Astrocyte (in vitro differentiated cells and primary cell): ENCODE data around the gene SLC2A2. TPM values are rescaled to one million over a fixed set of nuclear protein-coding genes. Genes with fewer than 3 reads are reported as not detected.
A peak's percentile ranks its signal among the peaks of the same experiment; 100 is the strongest.

ENCODE experiments used
- DNase-seq: peaks from one replicate; pipeline ENCODE4 v3.0.0-alpha.2; 2010; ENCODE audit warnings: low read depth
- FAIRE-seq: peaks from 2 replicates; lab custom pipeline; 2011; peaks lifted over from hg19 to GRCh38; lab: Jason Lieb, UNC
- H2AFZ ChIP-seq: 2 replicates; pipeline ENCODE4 v1.6.0; 2012; ENCODE audit warnings: low read depth, low read length, inconsistent platforms
- H3K27ac ChIP-seq: 2 replicates; pipeline ENCODE4 v1.5.1; 2011; ENCODE audit warnings: low read depth, low read length, inconsistent platforms
- H3K27me3 ChIP-seq: 2 replicates; pipeline ENCODE4 v1.6.0; 2011; ENCODE audit warnings: low read length, inconsistent platforms; ENCODE audit not compliant: insufficient read depth
- H3K36me3 ChIP-seq: 2 replicates; pipeline ENCODE4 v1.5.1; 2011; ENCODE audit warnings: low read length, inconsistent platforms; ENCODE audit not compliant: insufficient read depth
- H3K4me1 ChIP-seq: 2 replicates; pipeline ENCODE4 v1.5.1; 2011; ENCODE audit warnings: low read length, inconsistent platforms; ENCODE audit not compliant: insufficient read depth
- H3K4me2 ChIP-seq: 2 replicates; pipeline ENCODE4 v1.6.0; 2012; ENCODE audit warnings: low read length, inconsistent platforms
- H3K4me3 ChIP-seq: 2 replicates; pipeline ENCODE4 v1.5.1; 2011; ENCODE audit warnings: low read depth, mild to moderate bottlenecking, low read length, inconsistent platforms; ENCODE audit not compliant: insufficient read depth
- H3K79me2 ChIP-seq: 2 replicates; pipeline ENCODE4 v1.6.0; 2012; ENCODE audit warnings: mild to moderate bottlenecking, low read length, inconsistent platforms; ENCODE audit not compliant: insufficient read depth
- H3K9ac ChIP-seq: 2 replicates; pipeline ENCODE4 v1.6.0; 2012; ENCODE audit warnings: mild to moderate bottlenecking, low read length, inconsistent platforms
- H3K9me3 ChIP-seq: 2 replicates; pipeline ENCODE4 v1.5.1; 2012; ENCODE audit warnings: low read depth, mild to moderate bottlenecking, low read length, inconsistent platforms; ENCODE audit not compliant: insufficient read depth
- H4K20me1 ChIP-seq: 2 replicates; pipeline ENCODE4 v1.6.0; 2012; ENCODE audit warnings: low read length, inconsistent platforms; ENCODE audit not compliant: insufficient read depth
- H3K27ac Mint-ChIP-seq: one replicate; pipeline ENCODE4 v1.8.0; 2021; ENCODE audit warnings: mild to moderate bottlenecking, mixed read lengths; ENCODE audit not compliant: unreplicated experiment
- H3K27me3 Mint-ChIP-seq: one replicate; pipeline ENCODE4 v1.8.0; 2021; ENCODE audit warnings: low read depth, mixed read lengths; ENCODE audit not compliant: unreplicated experiment
- H3K36me3 Mint-ChIP-seq: one replicate; pipeline ENCODE4 v1.8.0; 2021; ENCODE audit warnings: low read depth, mixed read lengths; ENCODE audit not compliant: unreplicated experiment
- H3K4me1 Mint-ChIP-seq: one replicate; pipeline ENCODE4 v1.8.0; 2021; ENCODE audit warnings: low read depth, mixed read lengths; ENCODE audit not compliant: unreplicated experiment
- H3K4me3 Mint-ChIP-seq: one replicate; pipeline ENCODE4 v1.8.0; 2021; ENCODE audit warnings: mild to moderate bottlenecking, moderate library complexity, mixed read lengths; ENCODE audit not compliant: unreplicated experiment
- H3K9me3 Mint-ChIP-seq: one replicate; pipeline ENCODE4 v1.8.0; 2021; ENCODE audit warnings: mild to moderate bottlenecking, mixed read lengths; ENCODE audit not compliant: unreplicated experiment
- EZH2 ChIP-seq: IDR thresholded peaks from 2 replicates; pipeline ENCODE4 v1.6.1; 2012; ENCODE audit warnings: mild to moderate bottlenecking, low read length, inconsistent platforms; ENCODE audit not compliant: insufficient read depth
- total RNA-seq: library from RNA; stranded (reverse); gene quantifications from 2 replicates; pipeline ENCODE4 v1.2.1, GENCODE V29; 2021
- TF ChIP-seq, protein P1 (sequence below): IDR thresholded peaks from 2 replicates; pipeline ENCODE4 v1.5.1; 2011; ENCODE audit warnings: low read depth, mild to moderate bottlenecking, inconsistent platforms, low read length, moderate library complexity; ENCODE audit not compliant: insufficient read depth

The SLC2A2 gene
- total RNA-seq, 1 donor from 2014 or later: not detected

DNA sequence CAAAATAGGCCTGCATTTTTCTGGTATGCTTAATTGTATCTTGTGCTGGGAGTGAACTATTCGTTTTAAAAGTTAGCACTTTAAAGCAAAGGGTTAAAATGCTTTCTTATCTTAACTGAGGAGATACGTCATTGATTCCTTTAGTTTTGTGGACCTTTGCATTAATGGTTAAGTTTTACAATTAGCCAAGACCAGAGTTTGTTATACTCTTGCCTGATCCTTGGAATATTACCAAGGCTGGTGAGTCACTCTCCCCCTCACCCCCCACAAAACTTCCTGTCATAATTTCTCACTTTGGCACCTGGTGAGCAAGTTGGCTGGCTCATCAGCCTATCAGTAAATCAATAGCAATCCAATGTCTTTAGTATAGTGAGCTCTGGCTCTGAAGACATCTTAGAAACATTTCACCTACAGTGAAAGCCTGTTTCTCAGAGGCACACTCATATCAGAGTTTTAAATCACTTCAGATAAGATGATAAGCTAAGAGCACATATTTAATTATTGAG, 26.7 kb downstream of the SLC2A2 start:
- H3K4me2 ChIP-seq: peak overlapping the region; percentile 49
- no peaks in the 10 kb centered on the region for H3K79me2 ChIP-seq
- H3K27me3 ChIP-seq: no peaks in the 10 kb centered on the region
- peak; percentile 41 for FAIRE-seq
- H2AFZ ChIP-seq: no peak overlapping the region
- peaks cover 46% of the 10 kb centered on the region for H3K4me1 ChIP-seq
- no peaks in the 10 kb centered on the region for H3K9me3 ChIP-seq
- Mint-ChIP-seq H3K4me1 (peaks cover 53% of the 10 kb centered on the region), H3K27ac (peak overlapping the region; percentile 51), H3K27me3 (no peaks in the 10 kb centered on the region), H3K9me3 (no peaks in the 10 kb centered on the region), H3K36me3 (no peaks in the 10 kb centered on the region), H3K4me3 (peak overlapping the region; percentile 21)
- H3K27ac ChIP-seq: peak overlapping the region; percentile 24
- H3K36me3 ChIP-seq: no peaks in the 10 kb centered on the region
- TF ChIP-seq EZH2: no peak
- TF ChIP-seq, protein P1, sequence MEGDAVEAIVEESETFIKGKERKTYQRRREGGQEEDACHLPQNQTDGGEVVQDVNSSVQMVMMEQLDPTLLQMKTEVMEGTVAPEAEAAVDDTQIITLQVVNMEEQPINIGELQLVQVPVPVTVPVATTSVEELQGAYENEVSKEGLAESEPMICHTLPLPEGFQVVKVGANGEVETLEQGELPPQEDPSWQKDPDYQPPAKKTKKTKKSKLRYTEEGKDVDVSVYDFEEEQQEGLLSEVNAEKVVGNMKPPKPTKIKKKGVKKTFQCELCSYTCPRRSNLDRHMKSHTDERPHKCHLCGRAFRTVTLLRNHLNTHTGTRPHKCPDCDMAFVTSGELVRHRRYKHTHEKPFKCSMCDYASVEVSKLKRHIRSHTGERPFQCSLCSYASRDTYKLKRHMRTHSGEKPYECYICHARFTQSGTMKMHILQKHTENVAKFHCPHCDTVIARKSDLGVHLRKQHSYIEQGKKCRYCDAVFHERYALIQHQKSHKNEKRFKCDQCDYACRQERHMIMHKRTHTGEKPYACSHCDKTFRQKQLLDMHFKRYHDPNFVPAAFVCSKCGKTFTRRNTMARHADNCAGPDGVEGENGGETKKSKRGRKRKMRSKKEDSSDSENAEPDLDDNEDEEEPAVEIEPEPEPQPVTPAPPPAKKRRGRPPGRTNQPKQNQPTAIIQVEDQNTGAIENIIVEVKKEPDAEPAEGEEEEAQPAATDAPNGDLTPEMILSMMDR: no peak
- H3K9ac ChIP-seq: no peak overlapping the region
- H3K4me3 ChIP-seq: no peak overlapping the region
- no peaks in the 10 kb centered on the region for H4K20me1 ChIP-seq
- peak; percentile 91 for DNase-seq

DNA sequence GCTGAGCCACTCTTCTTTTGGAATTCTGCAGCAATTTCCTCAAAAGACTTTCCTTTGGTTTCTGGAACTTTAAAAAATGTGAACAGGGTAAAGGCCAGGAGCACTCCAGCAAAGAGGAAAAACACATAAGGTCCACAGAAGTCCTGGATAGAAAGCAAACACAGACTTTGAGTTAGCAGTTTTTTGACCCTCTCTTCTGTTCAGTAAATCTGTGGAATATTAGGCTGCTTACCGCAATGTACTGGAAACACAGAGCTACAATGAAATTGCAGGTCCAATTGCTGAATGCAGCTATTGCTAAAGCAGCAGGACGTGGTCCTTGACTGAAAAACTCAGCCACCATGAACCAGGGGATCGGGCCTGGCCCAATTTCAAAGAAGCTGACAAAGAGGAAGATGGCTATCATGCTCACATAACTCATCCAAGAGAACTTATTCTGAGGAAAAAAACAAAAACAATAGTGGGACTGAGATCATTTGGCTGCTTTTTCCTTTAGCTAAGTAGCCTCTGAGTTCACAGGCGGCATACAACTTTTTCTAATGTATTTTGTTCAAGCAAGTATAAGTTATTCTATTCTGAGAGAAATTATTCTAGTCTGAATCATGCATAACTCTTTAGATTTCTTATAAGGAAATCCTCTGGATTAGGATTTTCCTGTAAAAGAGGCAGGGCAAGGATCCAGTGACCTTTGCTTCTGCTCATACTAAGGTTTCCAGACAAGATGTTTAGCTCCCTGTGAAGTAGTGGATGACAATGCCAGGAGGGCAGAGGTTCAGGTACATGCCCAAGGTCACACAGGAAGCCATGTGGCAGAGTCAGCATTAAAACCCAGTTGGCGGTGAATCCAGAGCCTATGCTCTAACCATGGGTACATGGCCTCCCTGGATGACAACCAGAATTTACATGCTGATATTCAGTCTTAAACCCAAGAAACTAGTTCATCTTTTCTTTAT, 28.3 kb downstream of the SLC2A2 start:
- H3K27me3 Mint-ChIP-seq: no peaks in the 10 kb centered on the region
- no peaks in the 10 kb centered on the region for H3K9me3 Mint-ChIP-seq
- H3K4me3 Mint-ChIP-seq: no peak overlapping the region
- peak overlapping the region; percentile 7 for H2AFZ ChIP-seq
- peak overlapping the region; percentile 67 for H3K27ac Mint-ChIP-seq
- no peaks in the 10 kb centered on the region for H3K36me3 Mint-ChIP-seq
- no peaks in the 10 kb centered on the region for H3K36me3 ChIP-seq
- no peak overlapping the region for H3K4me3 ChIP-seq
- TF ChIP-seq, protein P1: no peak
- H3K79me2 ChIP-seq: no peaks in the 10 kb centered on the region
- no peaks in the 10 kb centered on the region for H3K9me3 ChIP-seq
- H3K9ac ChIP-seq: peak overlapping the region; percentile 21
- DNase-seq (peak; percentile 50), FAIRE-seq (no peak)
- peaks cover 46% of the 10 kb centered on the region for H3K4me1 ChIP-seq
- H3K4me2 ChIP-seq: peak overlapping the region; percentile 54
- peaks cover 53% of the 10 kb centered on the region for H3K4me1 Mint-ChIP-seq
- H4K20me1 ChIP-seq: no peaks in the 10 kb centered on the region
- peak overlapping the region; percentile 54 for H3K27ac ChIP-seq
- H3K27me3 ChIP-seq: no peaks in the 10 kb centered on the region
